Brain microvascular endothelial cell (primary cell): Measurements from ENCODE around the gene SLCO3A1.
A peak's percentile ranks its signal among the peaks of the same experiment; 100 is the strongest.
"Not testable (repeated sequence)": the region's sequence is repeated elsewhere in the genome, so short reads cannot be mapped to it uniquely, and the experiment has no call there.

Source experiments
- DNase-seq: peaks from one replicate; pipeline ENCODE4 v3.0.0-alpha.2; 2020
- H3K27ac ChIP-seq: fragments of 250-450 bp; sonication (Bioruptor Pico); 2 replicates; pipeline ENCODE4 v1.5.1; 2020; ENCODE audit warnings: mild to moderate bottlenecking, moderate library complexity
- H3K27me3 ChIP-seq: fragments of 250-450 bp; sonication (Bioruptor Pico); replicated peaks from 2 replicates; pipeline ENCODE4 v1.5.1; 2020; ENCODE audit warnings: mild to moderate bottlenecking
- H3K36me3 ChIP-seq: fragments of 250-450 bp; sonication (Bioruptor Pico); replicated peaks from 2 replicates; pipeline ENCODE4 v1.5.1; 2020; ENCODE audit warnings: mild to moderate bottlenecking
- H3K4me3 ChIP-seq: 2 replicates; pipeline ENCODE4 v1.5.1; 2011; ENCODE audit warnings: low read depth, mild to moderate bottlenecking, control low read depth, low read length, moderate library complexity
- in situ Hi-C: cut with HindIII; loops from 2 replicates; pipeline ENCODE4 v1.10.0; 2017; ENCODE audit warnings: low sequenced_read_pairs, low pct_ligation_motif_present
- TF ChIP-seq, protein P1 (sequence below): IDR thresholded peaks from 2 replicates; pipeline ENCODE4 v1.5.1; 2011; ENCODE audit warnings: low read depth, mild to moderate bottlenecking, moderate library complexity, low read length, control low read depth, inconsistent platforms; ENCODE audit errors: missing control alignments

The SLCO3A1 gene

DNA sequence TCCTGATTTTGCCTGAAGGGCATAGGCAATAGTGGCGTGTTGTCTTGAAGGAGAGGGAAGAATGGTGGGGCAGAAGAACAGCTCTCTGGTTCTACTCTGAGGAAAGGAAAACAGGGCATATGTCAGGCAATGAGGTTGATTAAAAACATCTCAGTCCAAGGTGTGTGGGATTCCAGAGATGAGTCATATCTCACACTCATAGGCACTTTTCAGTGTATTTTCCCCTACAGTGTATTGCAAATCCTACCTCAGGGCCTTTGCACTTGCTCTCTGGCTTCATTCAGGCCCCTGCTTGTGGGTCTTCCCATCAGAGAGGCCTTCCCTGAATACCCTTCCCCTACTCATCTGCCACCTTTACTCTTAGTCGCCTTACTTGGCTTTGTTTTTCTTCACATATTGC lies 107.8 kb downstream of the SLCO3A1 start:
- Histone ChIP-seq H3K27me3 (no peaks in the 10 kb centered on the region), H3K36me3 (no peaks in the 10 kb centered on the region), H3K27ac (no peak overlapping the region), H3K4me3 (no peak overlapping the region)
- in situ Hi-C loops, result no loop called here
- TF ChIP-seq, protein P1, sequence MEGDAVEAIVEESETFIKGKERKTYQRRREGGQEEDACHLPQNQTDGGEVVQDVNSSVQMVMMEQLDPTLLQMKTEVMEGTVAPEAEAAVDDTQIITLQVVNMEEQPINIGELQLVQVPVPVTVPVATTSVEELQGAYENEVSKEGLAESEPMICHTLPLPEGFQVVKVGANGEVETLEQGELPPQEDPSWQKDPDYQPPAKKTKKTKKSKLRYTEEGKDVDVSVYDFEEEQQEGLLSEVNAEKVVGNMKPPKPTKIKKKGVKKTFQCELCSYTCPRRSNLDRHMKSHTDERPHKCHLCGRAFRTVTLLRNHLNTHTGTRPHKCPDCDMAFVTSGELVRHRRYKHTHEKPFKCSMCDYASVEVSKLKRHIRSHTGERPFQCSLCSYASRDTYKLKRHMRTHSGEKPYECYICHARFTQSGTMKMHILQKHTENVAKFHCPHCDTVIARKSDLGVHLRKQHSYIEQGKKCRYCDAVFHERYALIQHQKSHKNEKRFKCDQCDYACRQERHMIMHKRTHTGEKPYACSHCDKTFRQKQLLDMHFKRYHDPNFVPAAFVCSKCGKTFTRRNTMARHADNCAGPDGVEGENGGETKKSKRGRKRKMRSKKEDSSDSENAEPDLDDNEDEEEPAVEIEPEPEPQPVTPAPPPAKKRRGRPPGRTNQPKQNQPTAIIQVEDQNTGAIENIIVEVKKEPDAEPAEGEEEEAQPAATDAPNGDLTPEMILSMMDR, result no peak
- no peak for DNase-seq

DNA sequence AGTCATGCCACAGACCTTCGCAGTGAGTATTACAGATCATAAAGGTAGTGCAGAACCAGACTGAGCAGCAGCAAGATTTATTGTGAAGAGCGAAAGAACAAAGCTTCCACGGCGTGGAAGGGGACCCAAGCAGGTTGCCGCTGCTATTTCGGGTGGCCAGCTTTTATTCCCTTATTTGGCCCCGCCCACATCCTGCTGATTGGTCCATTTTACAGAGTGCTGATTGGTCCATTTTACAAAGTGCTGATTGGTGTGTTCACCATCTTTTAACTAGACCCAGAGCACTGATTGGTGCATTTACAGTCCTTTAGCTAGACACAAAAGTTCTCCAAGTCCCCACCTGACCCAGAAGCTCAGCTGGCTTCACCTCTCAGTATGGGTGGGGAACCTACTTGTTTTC lies 110.2 kb downstream of the SLCO3A1 start:
- H3K27me3 ChIP-seq, in situ Hi-C loops, H3K36me3 ChIP-seq, H3K4me3 ChIP-seq, DNase-seq, H3K27ac ChIP-seq: not testable (repeated sequence)

DNA sequence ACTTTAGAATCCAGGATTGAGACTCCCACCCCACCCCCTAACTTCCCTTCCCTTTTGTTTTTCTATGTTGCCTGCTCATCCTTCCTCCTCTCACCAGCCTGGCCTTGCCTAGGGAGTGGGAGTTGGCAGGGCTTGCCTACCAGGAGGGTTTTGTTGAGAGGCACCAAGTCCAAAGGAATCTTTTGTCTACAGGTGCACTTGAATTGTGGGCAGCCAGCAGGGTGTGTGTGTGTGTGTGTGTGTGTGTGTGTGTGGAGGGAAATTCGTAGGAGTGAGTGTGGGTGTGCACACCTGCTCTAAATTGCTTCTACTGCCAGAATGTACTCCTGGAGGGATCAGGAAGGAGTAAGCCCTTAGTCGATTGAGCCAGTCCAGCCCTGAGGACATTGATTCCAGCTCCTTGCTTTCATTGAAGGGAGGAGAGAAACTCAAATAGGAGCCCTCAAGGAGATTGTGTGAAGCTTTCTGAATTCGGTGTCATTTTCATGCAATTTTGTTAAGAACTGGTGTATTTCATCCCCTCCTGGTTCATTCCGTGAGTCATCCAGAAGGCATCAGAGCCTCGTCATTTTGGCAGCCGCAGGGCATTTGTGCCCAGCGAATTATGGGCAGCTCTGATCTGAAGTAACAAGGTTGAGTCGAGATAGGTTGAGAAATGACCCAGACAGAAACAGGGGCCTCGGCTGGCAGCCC lies 112.1 kb downstream of the SLCO3A1 start:
- TF ChIP-seq, protein P1, result no peak
- no peak for DNase-seq
- Histone ChIP-seq H3K4me3 (no peak overlapping the region), H3K27me3 (no peaks in the 10 kb centered on the region), H3K27ac (no peak overlapping the region), H3K36me3 (no peaks in the 10 kb centered on the region)
- in situ Hi-C loops, result no loop called here

DNA sequence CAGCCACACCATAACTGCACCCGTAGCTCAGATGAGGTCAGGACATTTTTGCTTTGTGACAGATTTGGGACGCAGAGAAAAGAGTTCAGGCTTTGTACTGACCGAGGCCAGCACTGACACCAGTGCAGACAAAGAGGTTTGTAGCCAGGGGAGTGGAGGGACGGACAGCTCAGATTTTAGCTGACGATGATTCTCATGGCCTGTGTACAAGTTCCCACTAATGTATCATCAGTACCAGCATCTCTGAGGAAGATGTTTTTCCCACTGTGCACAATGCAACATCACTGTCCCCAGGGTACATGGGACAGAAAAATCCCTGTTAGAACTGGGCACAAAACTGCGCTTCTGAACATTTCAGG lies 112.7 kb downstream of the SLCO3A1 start:
- in situ Hi-C loops, result no loop called here
- TF ChIP-seq, protein P1, result no peak
- Histone ChIP-seq H3K36me3 (no peaks in the 10 kb centered on the region), H3K27me3 (no peaks in the 10 kb centered on the region), H3K4me3 (no peak overlapping the region), H3K27ac (no peak overlapping the region)
- no peak for DNase-seq

DNA sequence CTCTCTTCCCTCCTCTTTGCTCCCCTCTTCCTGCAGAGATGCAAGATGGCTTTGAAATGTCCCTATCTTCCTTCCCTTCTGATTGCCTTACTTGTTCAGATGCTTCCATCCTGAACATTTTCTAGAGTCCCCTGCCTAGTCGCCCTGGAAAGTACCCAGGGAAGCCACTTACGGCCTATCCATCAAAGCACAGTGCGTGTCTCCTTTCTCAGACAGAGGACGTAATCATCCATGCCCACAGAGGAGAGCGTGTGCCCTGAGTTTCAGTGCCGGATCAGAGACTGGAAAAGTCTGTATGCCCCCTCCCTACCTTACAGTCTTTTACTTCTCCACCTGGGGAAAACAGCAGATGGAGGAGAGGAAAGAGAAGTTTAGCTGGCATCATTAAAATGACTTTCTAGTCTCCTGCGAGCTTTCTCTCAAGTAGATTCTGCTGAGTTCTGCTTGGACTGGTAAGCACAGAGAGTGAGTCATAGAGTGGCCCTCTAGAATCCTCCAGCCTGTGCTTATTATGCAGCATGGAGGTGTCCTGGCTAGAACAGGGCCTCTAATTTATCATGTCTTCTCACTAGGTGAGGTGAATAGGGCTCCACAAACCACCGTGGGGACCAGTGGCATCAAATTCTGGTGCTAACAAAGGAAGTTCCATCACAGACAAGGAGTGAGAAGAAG lies 114.6 kb downstream of the SLCO3A1 start:
- no peak overlapping the region for H3K27ac ChIP-seq
- no peaks in the 10 kb centered on the region for H3K36me3 ChIP-seq
- in situ Hi-C loops, result no loop called here
- no peak for DNase-seq
- no peak overlapping the region for H3K4me3 ChIP-seq
- H3K27me3 ChIP-seq, result no peaks in the 10 kb centered on the region
- TF ChIP-seq, protein P1, result no peak

DNA sequence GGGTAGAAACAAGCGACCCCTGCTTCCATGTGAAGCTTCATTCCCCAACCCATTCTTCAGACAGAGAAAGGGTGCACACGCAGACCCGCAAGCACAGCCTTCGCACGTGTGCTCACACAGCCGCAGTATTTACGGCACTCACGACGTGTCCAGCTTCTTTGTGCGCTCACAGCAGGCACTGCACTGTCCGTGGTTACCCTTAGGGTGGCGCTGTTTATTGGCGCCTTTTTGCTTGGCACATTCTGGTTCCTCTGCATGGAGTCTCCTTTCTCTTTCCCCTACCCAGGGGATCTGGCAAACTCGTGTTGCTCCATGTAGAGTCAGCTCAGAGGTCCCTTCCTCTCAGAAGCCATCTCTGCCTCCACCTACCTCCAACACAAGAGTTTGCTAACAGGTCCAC lies 115.1 kb downstream of the SLCO3A1 start:
- Histone ChIP-seq H3K36me3 (no peaks in the 10 kb centered on the region), H3K27me3 (no peaks in the 10 kb centered on the region), H3K27ac (no peak overlapping the region), H3K4me3 (no peak overlapping the region)
- in situ Hi-C loops, result no loop called here
- TF ChIP-seq, protein P1, result peak; percentile 16
- no peak for DNase-seq
